Panc1 (cell line): ENCODE data around the gene SULF2.

Experiments used
- CTCF ChIP-seq: fragments of 450-650 bp; IDR thresholded peaks from 2 replicates; pipeline ENCODE4 v1.5.1; 2017; ENCODE audit warnings: mild to moderate bottlenecking
- POLR2AphosphoS5 ChIP-seq: IDR thresholded peaks from 2 replicates; pipeline ENCODE4 v1.6.1; 2012; ENCODE audit warnings: mild to moderate bottlenecking, low read depth, low read length, moderate library complexity
- TCF7L2 ChIP-seq: IDR thresholded peaks from 2 replicates; pipeline ENCODE4 v1.6.1; 2011; ENCODE audit warnings: mild to moderate bottlenecking, low read depth, low read length, inconsistent platforms

- no peak for TF ChIP-seq CTCF
- no peak for TF ChIP-seq TCF7L2
- TF ChIP-seq POLR2AphosphoS5: no peak
Measured at GRCh38 chr20:47816487-47817451, 31.5 kb upstream of the SULF2 start.
